A673 (cell line): Measurements from ENCODE around the gene SLC19A1. TPM values are rescaled to one million over a fixed set of nuclear protein-coding genes. Genes with fewer than 3 reads are reported as not detected.
"Not testable (repeated sequence)": the region's sequence is repeated elsewhere in the genome, so short reads cannot be mapped to it uniquely, and the experiment has no call there.

ENCODE experiments used
- BruUV-seq: library from RNA; stranded (reverse); fragments of 400-500 nt; replicated peaks from 2 replicates; lab custom pipeline; 2021; lab: Mats Ljungman, UMichigan
- CTCF ChIA-PET: fragments of 300-600 bp; sonication (Branson Sonifier 250); formaldehyde crosslinking; loops from one replicate; lab custom pipeline; 2022; ENCODE audit warnings: antibody characterized with exemption; lab: Charles Lee
- POLR2A ChIA-PET: fragments of 300-600 bp; sonication (Branson Sonifier 250); formaldehyde crosslinking; loops from one replicate; lab custom pipeline; 2022; ENCODE audit warnings: antibody characterized with exemption; ENCODE audit not compliant: low non-redundant PET; lab: Charles Lee
- DNase-seq: peaks from one replicate; pipeline ENCODE4 v3.0.0-alpha.2; 2015; ENCODE audit warnings: low spot score
- H3K27ac ChIP-seq: fragments of 200-600 bp; sonication (generic); 2 replicates; pipeline ENCODE4 v1.5.1; 2016; ENCODE audit warnings: mixed run types, low read depth, mild to moderate bottlenecking, mixed read lengths, antibody characterized with exemption, low read length; ENCODE audit not compliant: poor library complexity, severe bottlenecking
- H3K27me3 ChIP-seq: fragments of 200-600 bp; sonication (generic); replicated peaks from 2 replicates; pipeline ENCODE4 v1.6.1; 2017; ENCODE audit warnings: mixed run types, low read depth, mild to moderate bottlenecking, mixed read lengths, antibody characterized with exemption, low read length; ENCODE audit not compliant: insufficient read depth, poor library complexity
- H3K36me3 ChIP-seq: fragments of 200-600 bp; sonication (generic); 2 replicates; pipeline ENCODE4 v1.6.1; 2016; ENCODE audit warnings: mixed run types, mild to moderate bottlenecking, mixed read lengths, antibody characterized with exemption, low read length; ENCODE audit not compliant: insufficient read depth, poor library complexity, severe bottlenecking
- H3K4me1 ChIP-seq: fragments of 200-600 bp; sonication (generic); 2 replicates; pipeline ENCODE4 v1.6.1; 2017; ENCODE audit warnings: mixed run types, mild to moderate bottlenecking, mixed read lengths, antibody characterized with exemption, low read length; ENCODE audit not compliant: insufficient read depth, poor library complexity, severe bottlenecking
- H3K4me3 ChIP-seq: fragments of 200-600 bp; sonication (generic); 2 replicates; pipeline ENCODE4 v1.5.1; 2016; ENCODE audit warnings: low read depth, mixed run types, mild to moderate bottlenecking, mixed read lengths, low read length; ENCODE audit not compliant: poor library complexity, severe bottlenecking
- H3K9me3 ChIP-seq: fragments of 200-600 bp; sonication (generic); 2 replicates; pipeline ENCODE4 v1.6.1; 2016; ENCODE audit warnings: mixed run types, low read depth, mild to moderate bottlenecking, mixed read lengths, antibody characterized with exemption, low read length; ENCODE audit not compliant: poor library complexity, severe bottlenecking
- EZH2 ChIP-seq: fragments of 200-600 bp; sonication (generic); IDR thresholded peaks from 2 replicates; pipeline ENCODE4 v1.6.1; 2017; ENCODE audit warnings: borderline replicate concordance, low read depth, mild to moderate bottlenecking, mixed read lengths, antibody characterized with exemption, low read length; ENCODE audit not compliant: poor library complexity, severe bottlenecking
- intact Hi-C: fragments of 100-400 bp; cut with micrococcal nuclease; formaldehyde crosslinking; loops from one replicate; pipeline ENCODE4 v1.10.0; 2022; ENCODE audit not compliant: unreplicated experiment
- total RNA-seq: library from RNA; stranded (reverse); gene quantifications from 2 replicates; pipeline ENCODE4 v1.2.3, GENCODE V29; 2021
- TF ChIP-seq, protein P1 (sequence below): fragments of 300-800, 200-600 bp; sonication (generic); conservative IDR thresholded peaks from 2 replicates; pipeline ENCODE4 v1.5.1; 2017; ENCODE audit warnings: low read depth, mild to moderate bottlenecking, antibody characterized with exemption, low read length, moderate library complexity, mixed read lengths

SLC19A1 gene
- total RNA-seq, 1 experiment from 2014 or later, result 72.1 TPM

DNA sequence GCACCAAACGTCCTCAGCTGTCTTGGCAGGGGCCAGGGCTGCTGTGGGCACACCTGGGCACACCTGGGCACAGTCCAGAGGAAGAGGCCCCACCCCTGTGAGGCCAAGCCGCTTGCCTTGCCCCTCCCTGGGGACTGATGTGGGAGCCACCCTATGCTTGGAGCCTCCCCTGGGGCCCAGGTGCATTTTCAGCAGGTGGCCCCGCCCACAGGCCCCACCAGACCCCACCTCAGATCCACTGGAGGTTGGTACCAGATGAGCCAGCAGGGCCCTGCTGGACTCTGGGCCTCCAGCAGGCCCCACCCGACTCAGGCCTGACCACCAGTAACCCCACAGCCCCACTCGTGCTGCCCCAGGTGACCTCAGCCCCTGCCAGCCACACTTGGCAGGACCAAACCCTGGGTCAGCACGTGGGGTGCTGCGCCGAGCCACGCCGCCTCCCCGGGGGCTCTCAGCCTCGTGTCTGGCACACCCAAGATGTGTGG lies 8.8 kb downstream of the SLC19A1 start:
- no TSS peak for BruUV-seq

DNA sequence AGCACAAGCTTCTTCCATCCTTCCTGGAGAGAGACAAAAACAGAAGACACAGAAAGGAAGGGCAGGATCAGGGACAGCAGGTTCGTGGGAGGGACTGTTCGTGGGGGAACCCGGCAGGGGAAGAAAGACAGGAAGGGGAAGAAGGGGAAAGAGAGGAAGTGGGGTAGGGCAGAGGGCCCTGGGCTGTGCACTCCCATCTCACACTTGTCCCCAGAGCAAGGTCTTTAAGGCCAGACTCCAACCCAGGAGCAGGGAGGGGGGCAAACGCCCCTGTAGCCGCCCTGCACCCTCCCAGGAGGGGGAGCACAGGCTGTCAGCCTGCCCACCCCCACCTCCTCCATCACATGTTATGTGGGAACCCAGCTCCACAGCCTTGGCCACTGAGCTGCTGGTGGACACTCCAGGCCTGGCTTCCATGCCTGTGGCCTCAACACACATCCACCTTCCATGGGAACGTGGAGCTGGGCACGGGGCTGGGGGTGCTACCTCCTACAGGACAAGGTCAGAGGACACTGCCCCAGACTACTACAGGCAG lies 9.3 kb downstream of the SLC19A1 start:
- Histone ChIP-seq H3K27me3 (no peaks in the 10 kb centered on the region), H3K9me3 (no peaks in the 10 kb centered on the region), H3K4me1 (peaks cover under 1% of the 10 kb centered on the region), H3K36me3 (peaks cover 44% of the 10 kb centered on the region), H3K4me3 (no peak overlapping the region), H3K27ac (no peak overlapping the region)
- no TSS peak for BruUV-seq
- ChIA-PET CTCF (no interaction called here), POLR2A (no interaction called here)
- intact Hi-C loops, result no loop called here
- TF ChIP-seq, protein P1, sequence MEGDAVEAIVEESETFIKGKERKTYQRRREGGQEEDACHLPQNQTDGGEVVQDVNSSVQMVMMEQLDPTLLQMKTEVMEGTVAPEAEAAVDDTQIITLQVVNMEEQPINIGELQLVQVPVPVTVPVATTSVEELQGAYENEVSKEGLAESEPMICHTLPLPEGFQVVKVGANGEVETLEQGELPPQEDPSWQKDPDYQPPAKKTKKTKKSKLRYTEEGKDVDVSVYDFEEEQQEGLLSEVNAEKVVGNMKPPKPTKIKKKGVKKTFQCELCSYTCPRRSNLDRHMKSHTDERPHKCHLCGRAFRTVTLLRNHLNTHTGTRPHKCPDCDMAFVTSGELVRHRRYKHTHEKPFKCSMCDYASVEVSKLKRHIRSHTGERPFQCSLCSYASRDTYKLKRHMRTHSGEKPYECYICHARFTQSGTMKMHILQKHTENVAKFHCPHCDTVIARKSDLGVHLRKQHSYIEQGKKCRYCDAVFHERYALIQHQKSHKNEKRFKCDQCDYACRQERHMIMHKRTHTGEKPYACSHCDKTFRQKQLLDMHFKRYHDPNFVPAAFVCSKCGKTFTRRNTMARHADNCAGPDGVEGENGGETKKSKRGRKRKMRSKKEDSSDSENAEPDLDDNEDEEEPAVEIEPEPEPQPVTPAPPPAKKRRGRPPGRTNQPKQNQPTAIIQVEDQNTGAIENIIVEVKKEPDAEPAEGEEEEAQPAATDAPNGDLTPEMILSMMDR, result no peak
- no peak for TF ChIP-seq EZH2
- DNase-seq, result no peak

More for the DNA sequence above, 8.8 kb downstream of the SLC19A1 start:
- intact Hi-C loops, result no loop called here
- no peak overlapping the region for H3K27ac ChIP-seq
- H3K9me3 ChIP-seq, result no peaks in the 10 kb centered on the region
- no peaks in the 10 kb centered on the region for H3K27me3 ChIP-seq
- H3K4me3 ChIP-seq, result no peak overlapping the region
- H3K4me1 ChIP-seq, result peaks cover 5% of the 10 kb centered on the region
- DNase-seq, result no peak
- H3K36me3 ChIP-seq, result peaks cover 39% of the 10 kb centered on the region
- ChIA-PET POLR2A (no interaction called here), CTCF (no interaction called here)
- TF ChIP-seq, protein P1, result no peak
- TF ChIP-seq EZH2, result no peak

- BruUV-seq, result no TSS peak
- no peak for TF ChIP-seq EZH2
- TF ChIP-seq, protein P1, result no peak
- Histone ChIP-seq H3K4me1 (no peaks in the 10 kb centered on the region), H3K27me3 (no peaks in the 10 kb centered on the region), H3K27ac (no peak overlapping the region), H3K4me3 (no peak overlapping the region), H3K9me3 (no peaks in the 10 kb centered on the region), H3K36me3 (peaks cover 47% of the 10 kb centered on the region)
- ChIA-PET POLR2A (no interaction called here), CTCF (no interaction called here)
- no peak for DNase-seq
- intact Hi-C loops, result no loop called here
Observed at GRCh38 chr21:45531393-45532215, 10.6 kb downstream of the SLC19A1 start.

GRCh38 chr21:45531114-45531392 lies 11.2 kb downstream of the SLC19A1 start:
- H3K4me1 ChIP-seq, POLR2A ChIA-PET, H3K9me3 ChIP-seq, BruUV-seq, H3K27me3 ChIP-seq, H3K27ac ChIP-seq, H3K4me3 ChIP-seq, DNase-seq, intact Hi-C loops, CTCF ChIA-PET: not testable (repeated sequence)
- H3K36me3 ChIP-seq, result peaks cover 46% of the 10 kb centered on the region
